Hepatocyte (in vitro differentiated cells): Measurements from ENCODE around the gene STRA8.

Source experiments
- CTCF ChIP-seq: fragments of 200-600 bp; sonication (generic); IDR thresholded peaks from 2 replicates; pipeline ENCODE4 v1.5.1; 2016; ENCODE audit warnings: antibody characterized with exemption, mild to moderate bottlenecking; ENCODE audit not compliant: poor library complexity
- EZH2 ChIP-seq: fragments of 200-600 bp; sonication (generic); IDR thresholded peaks from 2 replicates; pipeline ENCODE4 v1.6.1; 2016; ENCODE audit warnings: antibody characterized with exemption, mild to moderate bottlenecking, borderline replicate concordance
- EZH2phosphoT487 ChIP-seq: fragments of 200-600 bp; sonication (generic); IDR thresholded peaks from one replicate; pipeline ENCODE4 v1.6.1; 2018; ENCODE audit warnings: antibody characterized with exemption, mild to moderate bottlenecking, low read depth, moderate library complexity; ENCODE audit not compliant: unreplicated experiment, severe bottlenecking

GRCh38 chr7:135251496-135252391, 18.1 kb downstream of the STRA8 start:
- no peak for TF ChIP-seq CTCF
- no peak for TF ChIP-seq EZH2
- TF ChIP-seq EZH2phosphoT487: no peak
